ENCODE data around the gene PIAS1. TPM values are rescaled to one million over a fixed set of nuclear protein-coding genes. Genes with fewer than 3 reads are reported as not detected.
A peak's percentile ranks its signal among the peaks of the same experiment; 100 is the strongest.
"Not testable (repeated sequence)": the region's sequence is repeated elsewhere in the genome, so short reads cannot be mapped to it uniquely, and the experiment has no call there.

PIAS1 gene
- total RNA-seq, 2 donors from 2014 or later: 24.1 to 63.3 TPM

- intact Hi-C loops (cut with DNase I): no loop called here
- 50 to 59% methylated on average over 11 of the region's 11 CpGs for WGBS, 2 donors
- ATAC-seq (no peak), DNase-seq (no peak)
- no peak overlapping the region for H3K4me3 ChIP-seq
- H3K27ac ChIP-seq: no peak overlapping the region
- TF ChIP-seq, protein P1, sequence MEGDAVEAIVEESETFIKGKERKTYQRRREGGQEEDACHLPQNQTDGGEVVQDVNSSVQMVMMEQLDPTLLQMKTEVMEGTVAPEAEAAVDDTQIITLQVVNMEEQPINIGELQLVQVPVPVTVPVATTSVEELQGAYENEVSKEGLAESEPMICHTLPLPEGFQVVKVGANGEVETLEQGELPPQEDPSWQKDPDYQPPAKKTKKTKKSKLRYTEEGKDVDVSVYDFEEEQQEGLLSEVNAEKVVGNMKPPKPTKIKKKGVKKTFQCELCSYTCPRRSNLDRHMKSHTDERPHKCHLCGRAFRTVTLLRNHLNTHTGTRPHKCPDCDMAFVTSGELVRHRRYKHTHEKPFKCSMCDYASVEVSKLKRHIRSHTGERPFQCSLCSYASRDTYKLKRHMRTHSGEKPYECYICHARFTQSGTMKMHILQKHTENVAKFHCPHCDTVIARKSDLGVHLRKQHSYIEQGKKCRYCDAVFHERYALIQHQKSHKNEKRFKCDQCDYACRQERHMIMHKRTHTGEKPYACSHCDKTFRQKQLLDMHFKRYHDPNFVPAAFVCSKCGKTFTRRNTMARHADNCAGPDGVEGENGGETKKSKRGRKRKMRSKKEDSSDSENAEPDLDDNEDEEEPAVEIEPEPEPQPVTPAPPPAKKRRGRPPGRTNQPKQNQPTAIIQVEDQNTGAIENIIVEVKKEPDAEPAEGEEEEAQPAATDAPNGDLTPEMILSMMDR (IDR thresholded peaks at IDR 0.05): no peak
- TF ChIP-seq POLR2A (IDR thresholded peaks at IDR 0.05): no peak
- H3K36me3 ChIP-seq (replicated peaks in 1 of 2; ENCODE audit: insufficient read depth in 1 of 2, low read depth in 2 of 2): no peaks in the 10 kb centered on the region
- H3K4me1 ChIP-seq: peaks cover 33% of the 10 kb centered on the region
- H3K9me3 ChIP-seq: no peaks in the 10 kb centered on the region
- no peaks in the 10 kb centered on the region for H3K27me3 ChIP-seq
These were observed 145.2 kb downstream of the PIAS1 start for GRCh38 chr15:68199340-68199739.

- TF ChIP-seq POLR2A (IDR thresholded peaks at IDR 0.05): no peak
- TF ChIP-seq, protein P1 (IDR thresholded peaks at IDR 0.05): no peak
- ATAC-seq (no peak), DNase-seq (no peak)
- H3K27me3 ChIP-seq: no peaks in the 10 kb centered on the region
- peaks cover 39% of the 10 kb centered on the region for H3K4me1 ChIP-seq
- H3K36me3 ChIP-seq (replicated peaks in 1 of 2; ENCODE audit: insufficient read depth in 1 of 2, low read depth in 2 of 2): no peaks in the 10 kb centered on the region
- no peaks in the 10 kb centered on the region for H3K9me3 ChIP-seq
- WGBS, 2 donors: 56 to 66% methylated on average over 6 to 15 of the region's 16 CpGs
- H3K4me3 ChIP-seq: no peak overlapping the region
- intact Hi-C loops (cut with DNase I): no loop called here
- H3K27ac ChIP-seq: peak overlapping the region in 3 of 4 donors; percentile 13 to 36 (median 20)
These were observed 146.1 kb downstream of the PIAS1 start for GRCh38 chr15:68200016-68200861.

DNA sequence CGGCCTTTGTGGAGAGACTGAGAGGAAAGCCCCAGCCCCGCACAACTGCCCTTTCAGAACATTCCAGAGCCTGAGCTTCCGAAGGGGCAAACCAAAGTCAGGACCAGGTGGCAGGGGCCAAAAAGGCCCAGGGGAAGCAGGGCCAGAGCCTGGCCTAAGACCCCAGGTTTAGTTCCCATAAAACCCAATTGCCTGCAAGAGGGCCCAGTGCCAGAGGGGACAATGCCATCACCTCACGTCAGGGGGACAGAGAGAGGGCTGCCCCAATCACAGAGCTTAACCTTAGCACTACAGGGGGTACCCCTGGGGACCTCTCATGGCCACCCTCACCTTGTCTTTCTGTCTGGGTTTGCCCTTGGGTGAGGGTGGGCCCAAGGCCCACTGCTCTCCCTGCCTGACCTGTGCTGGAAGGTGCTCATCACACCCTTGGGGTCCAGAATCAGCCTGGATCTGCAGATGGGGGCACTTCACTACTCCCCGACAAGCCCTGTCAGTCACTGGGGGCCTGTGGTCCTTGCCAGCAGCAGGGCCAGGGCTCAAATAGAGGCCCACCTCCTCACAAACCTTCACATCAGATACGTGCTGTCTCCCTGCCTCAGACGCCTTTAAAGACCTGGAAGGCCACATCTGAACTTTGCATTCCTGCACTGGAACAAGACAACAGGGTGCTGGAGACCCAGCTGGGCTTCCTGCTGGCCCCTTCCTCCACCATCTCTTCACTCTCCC, 147.2 kb downstream of the PIAS1 start:
- Histone ChIP-seq H3K27ac (no peak overlapping the region), H3K4me1 (peaks cover 49% of the 10 kb centered on the region)

GRCh38 chr15:68201879-68202261, 147.8 kb downstream of the PIAS1 start:
- no peak for TF ChIP-seq POLR2A (IDR thresholded peaks at IDR 0.05)
- TF ChIP-seq, protein P1 (IDR thresholded peaks at IDR 0.05): no peak
- DNase-seq: no peak
- no peaks in the 10 kb centered on the region for H3K36me3 ChIP-seq (replicated peaks in 1 of 2; ENCODE audit: insufficient read depth in 1 of 2, low read depth in 2 of 2)
- 35 to 49% methylated on average over 3 of the region's 3 CpGs for WGBS, 2 donors
- intact Hi-C loops (cut with DNase I): no loop called here
- H3K4me1 ChIP-seq: peaks cover 51% of the 10 kb centered on the region
- H3K27me3 ChIP-seq: no peaks in the 10 kb centered on the region
- no peak overlapping the region for H3K27ac ChIP-seq
- ATAC-seq: no peak
- H3K4me3 ChIP-seq: no peak overlapping the region
- no peaks in the 10 kb centered on the region for H3K9me3 ChIP-seq

More for the DNA sequence above, 147.2 kb downstream of the PIAS1 start:
- ATAC-seq (no peak), DNase-seq (no peak)
- WGBS, 2 donors: 86 to 100% methylated on average over 3 to 7 of the region's 7 CpGs
- no peak for TF ChIP-seq POLR2A (IDR thresholded peaks at IDR 0.05)
- TF ChIP-seq, protein P1 (IDR thresholded peaks at IDR 0.05): no peak
- no peaks in the 10 kb centered on the region for H3K9me3 ChIP-seq
- H3K36me3 ChIP-seq (replicated peaks in 1 of 2; ENCODE audit: insufficient read depth in 1 of 2, low read depth in 2 of 2): no peaks in the 10 kb centered on the region
- H3K27me3 ChIP-seq: no peaks in the 10 kb centered on the region
- intact Hi-C loops (cut with DNase I): no loop called here
- H3K4me3 ChIP-seq: no peak overlapping the region

GRCh38 chr15:68202994-68203393, 148.9 kb downstream of the PIAS1 start:
- H3K27ac ChIP-seq; H3K27me3 ChIP-seq; H3K36me3 ChIP-seq (replicated peaks in 1 of 2; ENCODE audit: insufficient read depth in 1 of 2, low read depth in 2 of 2); DNase-seq; intact Hi-C loops (cut with DNase I); ATAC-seq; H3K9me3 ChIP-seq; H3K4me3 ChIP-seq: not testable (repeated sequence)
- WGBS, 2 donors: 89 to 95% methylated on average over 6 to 7 of the region's 7 CpGs
- H3K4me1 ChIP-seq: peaks cover 51% of the 10 kb centered on the region

Measured in body of pancreas (tissue), 4 donors.